DND-41 (cell line): Measurements from ENCODE around the gene ST6GALNAC6.

ENCODE experiments used
- EZH2 ChIP-seq: IDR thresholded peaks from 3 replicates; pipeline ENCODE4 v1.6.1; 2012; ENCODE audit warnings: borderline replicate concordance, low read depth, mild to moderate bottlenecking, moderate library complexity, low read length, inconsistent platforms; ENCODE audit not compliant: severe bottlenecking
- TF ChIP-seq, protein P1 (sequence below): IDR thresholded peaks from 2 replicates; pipeline ENCODE4 v1.5.1; 2012; ENCODE audit warnings: borderline replicate concordance, low read length, moderate library complexity, mild to moderate bottlenecking; ENCODE audit not compliant: poor library complexity, severe bottlenecking; ENCODE audit errors: extremely low read depth

DNA sequence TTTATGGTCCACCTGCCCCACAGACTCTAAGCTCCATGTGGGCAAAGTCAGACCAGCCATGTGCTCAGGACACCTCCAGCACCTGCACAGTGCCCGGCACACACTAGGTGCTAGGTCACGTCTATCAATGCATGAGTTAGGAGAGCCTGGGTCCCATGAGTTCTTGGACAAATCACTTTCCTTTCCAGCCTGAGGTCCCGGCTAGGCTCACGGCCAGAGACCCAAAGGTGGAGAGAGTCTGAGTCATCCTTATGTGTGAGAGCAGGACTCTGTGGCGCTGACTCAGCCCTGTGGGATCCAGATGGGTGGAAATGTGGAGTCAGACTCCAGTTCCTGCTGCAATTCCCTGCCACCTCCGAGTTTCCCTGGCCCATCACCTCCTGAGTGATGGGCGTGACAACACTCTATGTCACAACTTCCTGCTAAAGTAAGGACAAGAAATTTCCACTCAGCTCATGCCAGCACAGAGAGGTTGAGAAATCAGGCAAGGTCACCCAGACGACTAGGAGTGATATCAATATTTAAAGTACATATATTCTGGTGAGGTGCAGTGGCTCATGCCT lies 19.9 kb upstream of the ST6GALNAC6 start:
- TF ChIP-seq, protein P1, sequence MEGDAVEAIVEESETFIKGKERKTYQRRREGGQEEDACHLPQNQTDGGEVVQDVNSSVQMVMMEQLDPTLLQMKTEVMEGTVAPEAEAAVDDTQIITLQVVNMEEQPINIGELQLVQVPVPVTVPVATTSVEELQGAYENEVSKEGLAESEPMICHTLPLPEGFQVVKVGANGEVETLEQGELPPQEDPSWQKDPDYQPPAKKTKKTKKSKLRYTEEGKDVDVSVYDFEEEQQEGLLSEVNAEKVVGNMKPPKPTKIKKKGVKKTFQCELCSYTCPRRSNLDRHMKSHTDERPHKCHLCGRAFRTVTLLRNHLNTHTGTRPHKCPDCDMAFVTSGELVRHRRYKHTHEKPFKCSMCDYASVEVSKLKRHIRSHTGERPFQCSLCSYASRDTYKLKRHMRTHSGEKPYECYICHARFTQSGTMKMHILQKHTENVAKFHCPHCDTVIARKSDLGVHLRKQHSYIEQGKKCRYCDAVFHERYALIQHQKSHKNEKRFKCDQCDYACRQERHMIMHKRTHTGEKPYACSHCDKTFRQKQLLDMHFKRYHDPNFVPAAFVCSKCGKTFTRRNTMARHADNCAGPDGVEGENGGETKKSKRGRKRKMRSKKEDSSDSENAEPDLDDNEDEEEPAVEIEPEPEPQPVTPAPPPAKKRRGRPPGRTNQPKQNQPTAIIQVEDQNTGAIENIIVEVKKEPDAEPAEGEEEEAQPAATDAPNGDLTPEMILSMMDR: no peak
- no peak for TF ChIP-seq EZH2
